GM18502 (cell line): ENCODE results near the gene PPP1R27.

Source experiments
- ATAC-seq: cut with Tn5 transposase; IDR thresholded peaks from one replicate; pipeline ENCODE4 v1.9.1; 2021; ENCODE audit warnings: mild to moderate bottlenecking; ENCODE audit not compliant: unreplicated experiment, poor library complexity

PPP1R27 gene

DNA sequence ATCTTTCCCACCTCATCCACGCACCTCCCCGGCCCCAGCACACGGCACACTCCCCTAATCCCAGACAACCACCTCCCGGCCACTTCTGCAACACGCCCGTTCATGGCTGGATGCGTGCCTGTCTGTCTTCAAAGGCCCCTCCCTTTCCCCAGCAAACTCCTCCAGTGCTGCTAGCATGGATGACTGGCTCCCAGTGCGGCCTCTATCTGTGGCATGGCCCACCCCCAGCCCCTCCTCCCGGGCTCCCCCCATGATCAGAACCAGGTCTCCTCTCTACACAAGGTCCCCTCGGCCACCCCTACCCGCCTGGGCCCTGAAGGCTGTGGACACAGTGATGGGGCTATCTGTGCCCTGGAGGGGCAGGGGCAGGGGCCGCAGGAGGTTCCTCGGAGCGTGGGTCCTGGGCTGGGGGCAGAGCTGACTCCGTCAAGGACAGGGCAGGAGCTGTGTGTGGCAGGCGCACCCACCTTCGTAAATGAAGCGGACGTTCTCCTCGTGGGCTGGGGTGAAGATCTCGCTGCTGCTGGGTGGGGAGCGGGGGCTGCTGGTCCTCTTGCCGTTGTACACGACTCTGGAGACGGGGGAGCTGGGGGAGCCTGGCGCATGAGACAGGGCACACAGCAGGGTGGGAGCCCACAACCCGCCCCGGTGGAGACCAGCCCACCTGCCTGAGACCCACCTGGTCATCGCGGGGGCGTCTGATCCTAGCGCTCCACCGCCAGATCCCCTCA, 10.9 kb downstream of the PPP1R27 start:
- ATAC-seq, result no peak

DNA sequence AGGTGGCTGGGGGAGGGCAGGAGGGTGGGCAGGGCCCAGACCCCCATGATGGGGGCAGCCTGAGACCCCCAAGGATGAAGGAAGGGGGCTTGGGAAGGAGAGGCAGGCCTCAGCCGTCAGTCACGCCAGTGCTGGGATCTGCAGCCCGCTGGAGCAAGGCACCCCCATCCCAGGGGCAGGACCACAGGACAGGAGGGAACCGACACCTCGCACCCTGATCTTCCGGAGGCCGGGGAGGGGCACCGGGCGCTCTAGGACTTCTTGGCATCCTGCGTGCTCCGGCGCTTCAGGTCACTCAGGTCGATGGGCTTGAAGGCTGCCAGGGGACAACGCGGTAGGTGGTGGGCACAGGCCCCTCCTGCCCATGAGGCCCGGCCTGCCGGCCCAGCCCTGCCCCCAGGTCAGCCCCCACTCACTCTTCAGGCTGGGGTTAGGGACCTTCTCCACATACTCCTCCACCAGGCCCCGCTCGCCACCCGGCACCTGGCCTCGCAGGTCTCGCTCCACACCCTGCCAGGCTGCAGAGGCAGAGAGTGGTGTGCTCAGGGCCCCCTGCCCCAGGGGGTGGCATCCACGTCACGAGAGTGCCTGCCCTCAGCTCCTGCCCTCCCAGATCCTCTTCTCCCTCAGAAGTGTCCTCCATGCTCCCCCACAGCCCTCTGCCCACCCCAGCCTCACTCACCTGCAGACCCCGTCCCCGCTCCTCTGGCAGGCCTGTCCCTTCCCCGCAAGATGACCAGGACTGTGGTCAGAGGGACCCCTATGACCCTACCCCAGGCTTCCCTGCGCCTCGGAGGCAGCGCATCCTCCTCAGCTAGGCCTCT, 11.6 kb downstream of the PPP1R27 start:
- ATAC-seq, result no peak

DNA sequence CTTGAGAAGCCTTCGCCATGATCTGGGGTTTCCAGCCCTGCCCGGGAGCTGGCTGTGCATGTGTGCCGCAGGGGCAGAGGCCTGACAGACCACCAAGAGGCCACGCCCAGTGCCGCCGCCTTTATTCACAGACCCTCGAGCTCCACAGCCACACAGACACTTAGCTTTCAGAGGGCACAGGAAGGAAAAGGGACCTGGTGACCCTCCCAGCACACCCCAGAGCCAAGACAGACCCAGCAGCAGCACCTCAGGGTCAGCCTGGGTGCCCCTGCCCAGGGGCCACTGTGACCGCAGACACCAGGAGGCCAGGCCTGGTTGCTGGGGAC, 12.6 kb downstream of the PPP1R27 start:
- ATAC-seq, result no peak

DNA sequence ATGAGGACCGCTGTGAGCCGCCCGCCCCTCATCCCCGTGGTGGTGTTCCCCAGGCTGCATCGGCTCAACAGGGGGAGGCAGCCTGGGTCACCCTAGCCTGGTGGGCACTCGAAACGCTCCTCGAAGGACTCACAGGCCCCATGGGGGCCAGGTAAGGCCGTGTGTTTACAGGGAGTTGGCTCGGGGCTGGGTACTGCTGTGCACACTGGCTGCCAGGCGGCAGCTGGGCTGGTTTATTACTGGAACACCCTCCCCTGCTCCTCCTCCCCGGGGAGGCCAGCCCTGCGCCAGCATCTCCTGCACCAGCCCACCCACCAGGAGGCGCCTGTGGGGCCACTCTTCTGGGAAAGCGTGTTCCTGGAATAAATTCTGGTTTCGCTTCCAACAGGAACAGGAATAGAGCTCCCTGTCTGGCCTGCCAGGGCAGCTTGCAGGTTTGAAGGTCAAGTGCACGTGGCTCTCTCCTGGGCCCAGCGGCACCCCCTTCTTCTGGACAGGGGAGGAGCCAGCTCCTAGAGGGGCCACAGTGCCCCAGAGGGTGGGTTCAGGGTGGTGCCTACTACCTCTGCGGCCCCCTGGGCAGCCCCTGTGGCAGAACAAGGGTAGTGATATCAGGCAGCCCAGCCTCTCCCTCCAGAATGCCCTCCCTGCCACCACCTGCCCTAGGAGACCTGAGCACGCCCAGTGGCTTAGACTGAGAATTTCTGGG, 13.1 kb downstream of the PPP1R27 start:
- ATAC-seq, result no peak

DNA sequence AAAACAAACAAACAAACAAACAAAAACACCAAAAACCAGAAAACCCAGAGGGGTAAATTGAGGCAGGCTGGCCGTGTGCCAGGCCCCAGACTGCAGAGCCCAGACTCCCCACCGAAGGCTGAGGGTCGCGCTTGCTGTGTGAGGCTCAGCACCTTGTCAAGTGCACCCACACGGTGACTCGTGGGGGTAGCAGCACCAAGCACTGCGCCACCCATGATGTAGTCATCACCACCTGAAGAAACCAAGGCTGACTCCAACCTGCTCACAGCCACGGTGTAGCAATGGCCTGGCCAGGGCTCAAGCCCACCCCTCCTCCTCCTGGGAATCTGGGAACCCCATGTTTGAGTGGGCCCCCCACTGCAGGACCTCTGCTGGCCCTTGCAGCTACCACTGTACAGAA, 13.7 kb downstream of the PPP1R27 start:
- no peak for ATAC-seq

DNA sequence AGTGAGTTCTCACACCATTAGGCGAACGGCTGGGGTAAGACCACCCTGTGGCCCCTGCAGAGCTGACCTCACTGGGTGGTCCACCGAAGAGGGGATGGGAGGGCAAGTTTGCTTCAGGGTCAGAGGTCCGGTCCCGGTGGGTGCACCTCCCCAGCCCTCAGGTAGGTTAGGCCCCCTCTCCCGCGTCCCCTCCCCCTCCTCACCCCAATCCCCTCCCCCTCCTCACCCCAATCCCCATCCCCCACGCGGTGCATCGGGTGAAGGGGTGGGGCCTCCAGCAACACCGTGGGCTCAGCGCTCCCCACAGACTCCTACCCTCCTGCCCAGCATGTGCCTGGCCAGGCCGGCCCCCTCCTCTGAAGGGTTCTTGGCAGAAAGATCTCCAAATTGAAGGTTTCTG, 15.1 kb downstream of the PPP1R27 start:
- ATAC-seq, result no peak

DNA sequence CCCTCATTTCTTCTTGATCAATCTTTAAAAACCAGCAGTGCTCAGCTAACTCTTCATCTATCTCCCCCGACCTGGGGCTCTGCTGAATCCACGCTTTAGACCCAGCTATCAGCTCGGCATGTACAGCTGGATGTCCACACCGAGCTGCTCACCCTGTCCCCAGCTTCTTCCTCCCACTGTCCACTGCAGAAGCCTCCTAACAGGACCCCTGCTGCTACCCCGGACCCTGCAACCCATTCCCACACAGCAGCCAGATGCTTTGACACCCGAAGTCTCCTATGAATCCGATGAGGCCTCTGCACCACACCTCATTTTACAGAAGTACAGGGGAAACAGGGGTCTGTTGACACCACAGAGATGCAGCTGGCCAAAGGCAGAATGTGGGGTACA, 17.1 kb downstream of the PPP1R27 start:
- no peak for ATAC-seq

DNA sequence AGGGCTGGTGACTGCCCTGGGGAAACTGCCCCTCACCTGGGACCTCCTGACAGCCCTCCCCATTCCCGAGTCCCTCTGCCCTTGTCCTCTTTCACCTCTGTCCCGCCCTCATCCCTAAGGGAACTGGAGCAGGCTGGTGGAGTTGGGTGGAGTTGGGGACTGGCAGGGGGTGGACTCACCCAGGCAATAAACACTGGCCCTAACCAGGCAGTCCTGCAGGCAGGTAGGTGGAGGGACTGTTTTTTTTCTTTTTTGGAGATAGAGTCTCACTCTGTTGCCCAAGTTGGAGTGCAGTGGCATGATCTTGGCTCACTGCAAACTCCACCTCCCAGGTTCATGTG, 19.2 kb downstream of the PPP1R27 start:
- no peak for ATAC-seq

DNA sequence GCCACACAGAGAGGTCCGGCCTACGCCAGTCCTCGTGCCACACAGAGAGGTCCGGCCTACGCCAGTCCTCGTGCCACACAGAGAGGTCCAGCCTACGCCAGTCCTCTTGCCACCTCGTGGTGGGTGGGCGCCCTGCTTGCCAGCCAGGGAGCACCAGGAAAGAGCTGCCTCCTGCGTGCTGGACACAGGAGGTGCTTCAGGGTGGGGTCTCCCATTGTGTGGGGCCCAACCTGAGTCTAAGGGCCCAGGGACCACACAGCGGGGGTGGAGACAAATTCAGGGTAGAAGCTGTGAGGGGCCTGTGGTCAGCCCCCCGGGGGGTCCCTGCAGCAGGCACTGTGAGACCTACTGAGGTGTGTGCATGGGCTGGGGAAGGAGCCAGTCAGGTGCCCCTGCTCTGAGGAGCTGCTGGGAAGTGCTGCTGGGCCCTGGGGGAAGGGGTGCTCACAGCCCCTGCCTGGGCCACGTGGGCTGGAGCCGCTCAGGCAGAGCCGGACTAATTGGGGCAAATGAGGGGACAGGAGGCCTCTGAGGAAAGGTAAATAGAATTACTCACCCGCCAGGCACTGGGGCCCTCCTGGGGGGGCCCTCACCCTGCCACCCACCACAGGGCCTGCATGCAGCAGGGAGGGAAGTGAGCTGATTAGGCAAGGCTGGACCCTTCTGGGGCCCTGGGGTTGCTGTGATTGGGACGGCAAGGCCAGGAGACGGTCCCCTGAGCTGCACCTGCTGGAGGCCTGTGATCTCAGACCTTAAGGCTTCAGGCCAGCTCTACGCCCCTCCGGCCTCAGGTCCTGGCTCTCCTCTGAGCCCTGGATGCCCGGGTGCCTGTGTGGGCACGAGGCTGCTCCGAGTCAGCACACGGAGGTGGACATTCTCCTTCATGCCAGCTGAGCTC, 19.9 kb downstream of the PPP1R27 start:
- ATAC-seq, result no peak

DNA sequence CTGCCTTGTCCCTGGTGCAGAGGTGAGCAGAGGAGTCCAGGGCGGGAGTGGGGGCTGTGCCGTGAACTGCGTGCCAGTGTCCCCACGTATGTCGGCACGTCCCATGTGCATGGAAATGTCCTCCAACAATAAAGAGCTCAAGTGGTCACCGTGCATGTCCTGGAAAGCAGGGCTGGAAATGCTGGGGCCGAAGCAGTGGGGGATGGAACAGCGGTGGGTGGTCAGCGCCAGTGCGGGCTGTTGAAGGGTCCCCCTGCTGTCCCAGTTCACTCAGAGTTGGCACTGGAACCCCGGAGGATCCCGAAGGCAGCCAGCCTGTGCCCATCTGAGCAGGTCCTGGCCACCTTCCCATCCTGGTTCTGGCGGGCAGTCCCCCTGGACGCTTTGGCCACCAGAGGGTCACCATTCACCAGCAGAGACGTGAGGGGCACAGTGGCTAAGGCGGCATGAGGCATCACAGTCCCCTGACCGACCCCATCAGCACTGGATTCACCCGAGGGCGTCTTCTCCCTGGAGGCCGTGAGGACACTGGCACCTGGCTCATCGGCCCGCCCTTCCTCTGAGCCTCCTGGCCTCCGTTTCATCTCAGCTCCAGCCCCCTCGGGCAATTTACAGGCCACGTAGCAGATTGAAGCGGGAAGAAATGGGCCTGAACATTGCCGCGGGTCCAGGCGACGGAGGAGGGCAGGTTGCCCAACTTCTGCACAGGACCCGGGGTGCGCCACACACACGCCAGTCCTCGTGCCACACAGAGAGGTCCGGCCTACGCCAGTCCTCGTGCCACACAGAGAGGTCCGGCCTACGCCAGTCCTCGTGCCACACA, 20.8 kb downstream of the PPP1R27 start:
- no peak for ATAC-seq

DNA sequence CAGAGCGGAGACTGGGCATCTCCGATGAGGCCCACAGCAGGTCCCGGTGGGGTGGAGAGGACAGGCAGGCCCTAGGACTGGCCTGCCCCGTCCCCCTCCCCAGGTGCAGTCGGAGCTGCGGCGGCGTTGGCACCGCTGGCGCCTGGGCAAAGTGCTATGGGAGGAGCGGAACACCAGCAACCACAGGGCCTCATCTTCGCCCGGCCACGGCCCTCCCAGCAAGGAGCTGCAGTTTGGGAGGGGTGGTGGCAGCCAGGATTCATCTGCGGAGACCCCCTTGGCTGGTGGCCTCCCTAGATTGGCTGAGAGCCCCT, 21.5 kb downstream of the PPP1R27 start:
- no peak for ATAC-seq

DNA sequence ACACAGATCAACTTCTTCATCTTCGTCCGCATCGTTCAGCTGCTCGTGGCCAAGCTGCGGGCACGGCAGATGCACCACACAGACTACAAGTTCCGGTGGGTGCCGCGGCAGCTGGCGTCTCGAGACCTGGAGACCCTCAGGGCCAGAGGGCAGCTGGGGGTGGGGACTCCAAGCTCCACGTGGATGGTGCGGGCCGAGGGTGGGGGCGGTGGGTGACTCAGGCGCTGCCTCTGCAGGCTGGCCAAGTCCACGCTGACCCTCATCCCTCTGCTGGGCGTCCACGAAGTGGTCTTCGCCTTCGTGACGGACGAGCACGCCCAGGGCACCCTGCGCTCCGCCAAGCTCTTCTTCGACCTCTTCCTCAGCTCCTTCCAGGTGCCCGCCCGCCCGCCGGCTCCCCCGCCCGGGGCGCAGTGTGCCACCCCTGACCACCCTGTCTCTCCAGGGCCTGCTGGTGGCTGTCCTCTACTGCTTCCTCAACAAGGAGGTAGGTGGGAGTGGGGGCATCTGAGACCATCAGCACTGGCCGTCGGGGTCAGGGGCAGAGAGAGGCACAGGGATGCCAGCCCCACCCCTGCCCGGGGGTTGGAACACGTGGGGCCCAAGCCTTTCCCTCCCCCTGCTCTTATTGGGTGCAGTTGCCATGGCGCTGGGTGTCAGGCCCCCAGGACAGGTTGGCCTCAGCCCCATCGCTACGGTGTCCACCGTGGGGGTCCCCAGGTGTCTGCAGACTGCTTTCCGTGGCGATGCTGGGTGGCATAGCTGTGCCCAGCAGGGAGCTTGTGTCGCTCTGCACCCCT, 22.1 kb downstream of the PPP1R27 start:
- ATAC-seq, result no peak

DNA sequence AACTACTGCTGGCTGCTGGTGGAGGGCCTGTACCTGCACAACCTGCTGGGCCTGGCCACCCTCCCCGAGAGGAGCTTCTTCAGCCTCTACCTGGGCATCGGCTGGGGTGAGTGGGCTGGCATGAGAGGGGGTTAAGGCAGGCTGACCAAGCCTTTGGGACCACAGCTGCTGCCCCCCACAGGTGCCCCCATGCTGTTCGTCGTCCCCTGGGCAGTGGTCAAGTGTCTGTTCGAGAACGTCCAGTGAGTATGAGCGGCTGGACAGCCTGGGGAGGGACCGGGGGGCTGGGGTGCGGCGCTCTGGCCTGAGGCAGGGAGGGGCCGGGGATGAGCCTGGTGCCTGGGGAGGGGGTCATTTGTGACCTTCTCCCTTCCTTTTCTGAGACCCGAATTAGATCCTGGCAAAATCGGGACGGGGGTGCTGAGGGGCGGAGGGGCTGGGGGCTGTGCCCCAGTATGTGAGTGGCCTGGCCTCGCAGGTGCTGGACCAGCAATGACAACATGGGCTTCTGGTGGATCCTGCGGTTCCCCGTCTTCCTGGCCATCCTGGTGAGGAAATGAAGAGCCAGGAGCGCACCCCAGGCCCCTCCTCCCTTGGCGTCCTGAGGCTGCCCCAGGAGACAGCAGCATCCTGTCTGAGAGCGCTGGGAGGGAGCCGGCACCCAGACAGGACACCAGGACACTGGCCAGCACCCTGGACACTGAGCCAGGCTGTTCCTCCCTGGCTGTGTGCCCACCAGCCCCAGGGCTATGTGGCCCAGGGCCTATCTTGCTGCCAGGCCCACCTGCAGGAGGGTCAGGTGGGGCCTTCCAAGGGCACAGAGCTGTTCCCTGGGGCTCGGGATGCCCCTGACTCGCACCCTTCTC, 22.9 kb downstream of the PPP1R27 start:
- ATAC-seq, result no peak

DNA sequence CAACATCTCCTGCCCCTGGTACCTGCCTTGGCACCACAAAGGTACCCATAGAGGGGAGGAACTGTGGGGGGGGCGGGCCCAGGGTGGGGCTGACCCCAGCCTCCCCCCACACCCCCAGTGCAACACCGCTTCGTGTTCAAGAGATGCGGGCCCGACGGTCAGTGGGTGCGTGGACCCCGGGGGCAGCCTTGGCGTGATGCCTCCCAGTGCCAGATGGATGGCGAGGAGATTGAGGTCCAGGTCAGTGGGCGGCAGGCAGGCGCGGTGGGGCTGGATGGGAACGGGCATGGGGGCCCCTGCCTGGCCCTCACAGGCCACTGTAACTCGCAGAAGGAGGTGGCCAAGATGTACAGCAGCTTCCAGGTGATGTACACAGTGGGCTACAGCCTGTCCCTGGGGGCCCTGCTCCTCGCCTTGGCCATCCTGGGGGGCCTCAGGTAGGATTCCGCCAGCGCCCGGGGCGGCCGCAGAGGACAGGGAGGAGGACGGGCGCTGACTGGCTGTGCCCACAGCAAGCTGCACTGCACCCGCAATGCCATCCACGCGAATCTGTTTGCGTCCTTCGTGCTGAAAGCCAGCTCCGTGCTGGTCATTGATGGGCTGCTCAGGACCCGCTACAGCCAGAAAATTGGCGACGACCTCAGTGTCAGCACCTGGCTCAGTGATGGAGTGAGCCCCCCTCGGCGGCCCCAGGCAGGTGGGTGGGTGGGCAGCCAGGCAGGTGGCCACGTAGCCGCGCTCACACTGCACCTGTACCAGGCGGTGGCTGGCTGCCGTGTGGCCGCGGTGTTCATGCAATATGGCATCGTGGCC, 23.8 kb downstream of the PPP1R27 start:
- no peak for ATAC-seq

DNA sequence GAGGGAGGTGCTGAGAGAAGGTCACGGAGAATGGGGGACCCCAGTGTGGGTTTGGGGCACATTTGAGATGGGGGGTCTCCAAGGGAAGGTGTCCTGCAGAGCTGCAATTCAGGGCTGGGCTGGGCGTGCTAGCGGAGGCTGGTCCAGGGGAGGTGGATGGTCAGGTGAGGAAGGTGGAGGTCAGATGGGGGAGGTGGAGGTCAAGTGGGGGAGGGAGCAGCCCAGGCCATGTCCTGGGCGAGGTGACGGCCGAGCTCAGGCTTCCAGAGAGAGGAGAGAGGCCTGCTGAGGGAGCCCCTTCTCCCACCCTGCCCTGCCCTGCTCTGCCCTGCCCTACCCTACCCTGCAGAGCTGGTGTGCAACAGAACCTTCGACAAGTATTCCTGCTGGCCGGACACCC, 24.4 kb downstream of the PPP1R27 start:
- no peak for ATAC-seq

DNA sequence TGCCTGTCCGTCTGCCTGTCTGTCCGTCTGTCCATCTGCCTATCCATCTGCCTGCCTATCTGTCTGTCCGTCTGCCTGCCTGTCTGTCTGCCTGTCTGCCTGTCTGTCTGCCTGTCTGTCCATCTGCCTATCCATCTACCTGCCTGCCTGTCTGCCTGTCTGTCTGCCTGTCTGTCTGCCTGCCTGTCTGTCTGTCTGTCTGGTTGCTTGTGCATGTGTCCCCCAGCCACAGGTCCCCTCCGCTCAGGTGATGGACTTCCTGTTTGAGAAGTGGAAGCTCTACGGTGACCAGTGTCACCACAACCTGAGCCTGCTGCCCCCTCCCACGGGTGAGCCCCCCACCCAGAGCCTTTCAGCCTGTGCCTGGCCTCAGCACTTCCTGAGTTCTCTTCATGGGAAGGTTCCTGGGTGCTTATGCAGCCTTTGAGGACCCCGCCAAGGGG, 25.3 kb downstream of the PPP1R27 start:
- ATAC-seq, result no peak
